Measurements from ENCODE around the gene PCDHGB3. TPM values are rescaled to one million over a fixed set of nuclear protein-coding genes. Genes with fewer than 3 reads are reported as not detected.

PCDHGB3 gene
- total RNA-seq, 1 experiment from 2014 or later = 4.2 TPM

DNA sequence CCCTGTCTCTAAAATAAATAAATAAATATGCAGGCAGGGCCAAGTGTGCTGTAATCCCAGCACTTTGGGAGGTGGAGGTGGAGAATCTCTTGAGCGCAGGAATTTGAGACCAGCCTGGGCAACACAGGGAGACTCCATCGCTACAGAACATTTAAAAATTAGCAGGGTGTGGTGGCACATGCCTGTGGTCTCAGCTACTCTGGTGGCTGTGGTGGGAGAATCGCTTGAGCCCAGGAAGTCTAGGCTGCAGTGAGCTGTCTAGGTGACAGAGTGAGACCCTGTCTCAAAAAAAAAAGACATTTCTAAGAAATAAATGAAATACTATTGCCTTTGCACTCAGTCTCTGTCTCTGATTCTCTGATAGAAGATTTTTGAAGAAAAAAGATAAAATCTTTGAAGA lies 41.5 kb downstream of the PCDHGB3 start:
- no peak overlapping the region for H3K27ac Mint-ChIP-seq
- no peak overlapping the region for H3K4me3 Mint-ChIP-seq
- peaks cover 24% of the 10 kb centered on the region for H3K4me1 Mint-ChIP-seq
- ChIA-PET POLR2A (no interaction called here), CTCF (interaction anchor here (0.9 to 4.3 kb wide), 8 partner anchors 9 to 188 kb away, joined by 3 to 52 read pairs (median 11); partner anchors contain the start of genes PCDHB14, PCDHGA9, PCDHGB3 and PCDHGB5)
- peaks cover 24% of the 10 kb centered on the region for H3K36me3 Mint-ChIP-seq
- TF ChIP-seq, protein P1, sequence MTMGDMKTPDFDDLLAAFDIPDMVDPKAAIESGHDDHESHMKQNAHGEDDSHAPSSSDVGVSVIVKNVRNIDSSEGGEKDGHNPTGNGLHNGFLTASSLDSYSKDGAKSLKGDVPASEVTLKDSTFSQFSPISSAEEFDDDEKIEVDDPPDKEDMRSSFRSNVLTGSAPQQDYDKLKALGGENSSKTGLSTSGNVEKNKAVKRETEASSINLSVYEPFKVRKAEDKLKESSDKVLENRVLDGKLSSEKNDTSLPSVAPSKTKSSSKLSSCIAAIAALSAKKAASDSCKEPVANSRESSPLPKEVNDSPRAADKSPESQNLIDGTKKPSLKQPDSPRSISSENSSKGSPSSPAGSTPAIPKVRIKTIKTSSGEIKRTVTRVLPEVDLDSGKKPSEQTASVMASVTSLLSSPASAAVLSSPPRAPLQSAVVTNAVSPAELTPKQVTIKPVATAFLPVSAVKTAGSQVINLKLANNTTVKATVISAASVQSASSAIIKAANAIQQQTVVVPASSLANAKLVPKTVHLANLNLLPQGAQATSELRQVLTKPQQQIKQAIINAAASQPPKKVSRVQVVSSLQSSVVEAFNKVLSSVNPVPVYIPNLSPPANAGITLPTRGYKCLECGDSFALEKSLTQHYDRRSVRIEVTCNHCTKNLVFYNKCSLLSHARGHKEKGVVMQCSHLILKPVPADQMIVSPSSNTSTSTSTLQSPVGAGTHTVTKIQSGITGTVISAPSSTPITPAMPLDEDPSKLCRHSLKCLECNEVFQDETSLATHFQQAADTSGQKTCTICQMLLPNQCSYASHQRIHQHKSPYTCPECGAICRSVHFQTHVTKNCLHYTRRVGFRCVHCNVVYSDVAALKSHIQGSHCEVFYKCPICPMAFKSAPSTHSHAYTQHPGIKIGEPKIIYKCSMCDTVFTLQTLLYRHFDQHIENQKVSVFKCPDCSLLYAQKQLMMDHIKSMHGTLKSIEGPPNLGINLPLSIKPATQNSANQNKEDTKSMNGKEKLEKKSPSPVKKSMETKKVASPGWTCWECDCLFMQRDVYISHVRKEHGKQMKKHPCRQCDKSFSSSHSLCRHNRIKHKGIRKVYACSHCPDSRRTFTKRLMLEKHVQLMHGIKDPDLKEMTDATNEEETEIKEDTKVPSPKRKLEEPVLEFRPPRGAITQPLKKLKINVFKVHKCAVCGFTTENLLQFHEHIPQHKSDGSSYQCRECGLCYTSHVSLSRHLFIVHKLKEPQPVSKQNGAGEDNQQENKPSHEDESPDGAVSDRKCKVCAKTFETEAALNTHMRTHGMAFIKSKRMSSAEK (CRISPR knock-in tag; IDR thresholded peaks at IDR 0.05; ENCODE audit: borderline replicate concordance) = no peak
- TF ChIP-seq ZNF317 (CRISPR knock-in tag; IDR thresholded peaks at IDR 0.05; ENCODE audit: borderline replicate concordance, low read depth) (no peak), ZNF121 (CRISPR knock-in tag; IDR thresholded peaks at IDR 0.05) (no peak), SMAD4 (CRISPR knock-in tag; IDR thresholded peaks at IDR 0.05) (no peak), ZNF423 (CRISPR knock-in tag; IDR thresholded peaks at IDR 0.05) (no peak), ZNF396 (CRISPR knock-in tag; IDR thresholded peaks at IDR 0.05; ENCODE audit: borderline replicate concordance) (no peak), SMAD3 (CRISPR knock-in tag; IDR thresholded peaks at IDR 0.05; ENCODE audit: borderline replicate concordance) (no peak), ATF1 (CRISPR knock-in tag; IDR thresholded peaks at IDR 0.05) (no peak), RELA (CRISPR knock-in tag; IDR thresholded peaks at IDR 0.05; ENCODE audit: borderline replicate concordance) (no peak), FOXK1 (CRISPR knock-in tag; IDR thresholded peaks at IDR 0.05) (no peak), FOXJ3 (CRISPR knock-in tag; IDR thresholded peaks at IDR 0.05; ENCODE audit: borderline replicate concordance) (no peak), ZNF232 (CRISPR knock-in tag; IDR thresholded peaks at IDR 0.05) (no peak), SP1 (CRISPR knock-in tag; conservative IDR thresholded peaks at IDR 0.05) (no peak)
- TF ChIP-seq, protein P2, sequence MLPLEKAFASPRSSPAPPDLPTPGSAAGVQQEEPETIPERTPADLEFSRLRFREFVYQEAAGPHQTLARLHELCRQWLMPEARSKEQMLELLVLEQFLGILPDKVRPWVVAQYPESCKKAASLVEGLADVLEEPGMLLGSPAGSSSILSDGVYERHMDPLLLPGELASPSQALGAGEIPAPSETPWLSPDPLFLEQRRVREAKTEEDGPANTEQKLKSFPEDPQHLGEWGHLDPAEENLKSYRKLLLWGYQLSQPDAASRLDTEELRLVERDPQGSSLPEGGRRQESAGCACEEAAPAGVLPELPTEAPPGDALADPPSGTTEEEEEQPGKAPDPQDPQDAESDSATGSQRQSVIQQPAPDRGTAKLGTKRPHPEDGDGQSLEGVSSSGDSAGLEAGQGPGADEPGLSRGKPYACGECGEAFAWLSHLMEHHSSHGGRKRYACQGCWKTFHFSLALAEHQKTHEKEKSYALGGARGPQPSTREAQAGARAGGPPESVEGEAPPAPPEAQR (CRISPR knock-in tag; IDR thresholded peaks at IDR 0.05) = no peak
- TF ChIP-seq, protein P3, sequence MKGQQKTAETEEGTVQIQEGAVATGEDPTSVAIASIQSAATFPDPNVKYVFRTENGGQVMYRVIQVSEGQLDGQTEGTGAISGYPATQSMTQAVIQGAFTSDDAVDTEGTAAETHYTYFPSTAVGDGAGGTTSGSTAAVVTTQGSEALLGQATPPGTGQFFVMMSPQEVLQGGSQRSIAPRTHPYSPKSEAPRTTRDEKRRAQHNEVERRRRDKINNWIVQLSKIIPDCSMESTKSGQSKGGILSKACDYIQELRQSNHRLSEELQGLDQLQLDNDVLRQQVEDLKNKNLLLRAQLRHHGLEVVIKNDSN (CRISPR knock-in tag; IDR thresholded peaks at IDR 0.05) = no peak
- TF ChIP-seq, protein P4, sequence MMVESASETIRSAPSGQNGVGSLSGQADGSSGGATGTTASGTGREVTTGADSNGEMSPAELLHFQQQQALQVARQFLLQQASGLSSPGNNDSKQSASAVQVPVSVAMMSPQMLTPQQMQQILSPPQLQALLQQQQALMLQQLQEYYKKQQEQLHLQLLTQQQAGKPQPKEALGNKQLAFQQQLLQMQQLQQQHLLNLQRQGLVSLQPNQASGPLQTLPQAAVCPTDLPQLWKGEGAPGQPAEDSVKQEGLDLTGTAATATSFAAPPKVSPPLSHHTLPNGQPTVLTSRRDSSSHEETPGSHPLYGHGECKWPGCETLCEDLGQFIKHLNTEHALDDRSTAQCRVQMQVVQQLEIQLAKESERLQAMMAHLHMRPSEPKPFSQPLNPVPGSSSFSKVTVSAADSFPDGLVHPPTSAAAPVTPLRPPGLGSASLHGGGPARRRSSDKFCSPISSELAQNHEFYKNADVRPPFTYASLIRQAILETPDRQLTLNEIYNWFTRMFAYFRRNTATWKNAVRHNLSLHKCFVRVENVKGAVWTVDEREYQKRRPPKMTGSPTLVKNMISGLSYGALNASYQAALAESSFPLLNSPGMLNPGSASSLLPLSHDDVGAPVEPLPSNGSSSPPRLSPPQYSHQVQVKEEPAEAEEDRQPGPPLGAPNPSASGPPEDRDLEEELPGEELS (CRISPR knock-in tag; IDR thresholded peaks at IDR 0.05) = no peak
- TF ChIP-seq, protein P5, sequence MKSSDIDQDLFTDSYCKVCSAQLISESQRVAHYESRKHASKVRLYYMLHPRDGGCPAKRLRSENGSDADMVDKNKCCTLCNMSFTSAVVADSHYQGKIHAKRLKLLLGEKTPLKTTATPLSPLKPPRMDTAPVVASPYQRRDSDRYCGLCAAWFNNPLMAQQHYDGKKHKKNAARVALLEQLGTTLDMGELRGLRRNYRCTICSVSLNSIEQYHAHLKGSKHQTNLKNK (CRISPR knock-in tag; IDR thresholded peaks at IDR 0.05) = no peak
- DNase-seq (ENCODE audit: low spot score) = no peak
- peaks cover 11% of the 10 kb centered on the region; the same call in 1 of the 2 replicates for H3K9me3 Mint-ChIP-seq
- peaks cover 25% of the 10 kb centered on the region for H3K27me3 Mint-ChIP-seq (ENCODE audit: low read depth)
- ATAC-seq = no peak

Data from WTC11 (cell line).